Stimulated activated CD4-positive, alpha-beta T cell treated with anti-CD3 and anti-CD28 coated beads, Interleukin-2, amount 100 ng/mL, for 4 hours (primary cell): ENCODE results near the gene RAMACL.

ENCODE experiments used
- DNase-seq: peaks from one replicate; pipeline ENCODE4 v3.0.0-alpha.2; 2020; ENCODE audit warnings: low read depth

The RAMACL gene

GRCh38 chr6:166617359-166617758 lies 30.9 kb upstream of the RAMACL start:
- no peak for DNase-seq

- DNase-seq = no peak
These were observed 30.1 kb upstream of the RAMACL start for GRCh38 chr6:166616261-166617238.

- DNase-seq = no peak
These were observed 28.7 kb upstream of the RAMACL start for GRCh38 chr6:166615059-166615770.

- DNase-seq = no peak
These were observed 28.1 kb upstream of the RAMACL start for GRCh38 chr6:166614589-166614988.

GRCh38 chr6:166614171-166614583 lies 27.7 kb upstream of the RAMACL start:
- DNase-seq = no peak

GRCh38 chr6:166613027-166613426 lies 26.5 kb upstream of the RAMACL start:
- DNase-seq = no peak

GRCh38 chr6:166612471-166612881 lies 26.0 kb upstream of the RAMACL start:
- no peak for DNase-seq

GRCh38 chr6:166611631-166612030 lies 25.2 kb upstream of the RAMACL start:
- no peak for DNase-seq

GRCh38 chr6:166610069-166610468 lies 23.6 kb upstream of the RAMACL start:
- DNase-seq = no peak

GRCh38 chr6:166608774-166609173 lies 22.3 kb upstream of the RAMACL start:
- no peak for DNase-seq

- DNase-seq = no peak
These were observed 19.3 kb upstream of the RAMACL start for GRCh38 chr6:166605752-166606151.

GRCh38 chr6:166604911-166605310 lies 18.4 kb upstream of the RAMACL start:
- no peak for DNase-seq

GRCh38 chr6:166604328-166604727 lies 17.9 kb upstream of the RAMACL start:
- no peak for DNase-seq

- DNase-seq = no peak
These were observed 16.7 kb upstream of the RAMACL start for GRCh38 chr6:166603043-166603690.

- no peak for DNase-seq
These were observed 15.5 kb upstream of the RAMACL start for GRCh38 chr6:166601956-166602355.

- DNase-seq = no peak
These were observed 14.5 kb upstream of the RAMACL start for GRCh38 chr6:166600931-166601330.

- DNase-seq = no peak
These were observed 12.7 kb upstream of the RAMACL start for GRCh38 chr6:166599205-166599604.

- DNase-seq = no peak
These were observed 12.1 kb upstream of the RAMACL start for GRCh38 chr6:166598441-166599138.

GRCh38 chr6:166597711-166598440 lies 11.4 kb upstream of the RAMACL start:
- no peak for DNase-seq

GRCh38 chr6:166596776-166597507 lies 10.5 kb upstream of the RAMACL start:
- no peak for DNase-seq

- DNase-seq = no peak
These were observed 9.5 kb upstream of the RAMACL start for GRCh38 chr6:166595949-166596348.
